ENCODE results near the gene TRDN.

- TF ChIP-seq CTCF (IDR thresholded peaks at IDR 0.05), result no peak
- TF ChIP-seq POLR2A (IDR thresholded peaks at IDR 0.05), result no peak
- TF ChIP-seq POLR2AphosphoS5 (IDR thresholded peaks at IDR 0.05), result no peak
These were observed 205.8 kb downstream of the TRDN start for GRCh38 chr6:123430970-123431369.
